Measurements from ENCODE around the gene ATOSA. TPM values are rescaled to one million over a fixed set of nuclear protein-coding genes. Genes with fewer than 3 reads are reported as not detected.

The ATOSA gene
- polyA plus RNA-seq, 1 donor (not counting 4 experiments of a cell fraction or from before 2014, with no cell fraction given) = 19.9 TPM

- Histone ChIP-seq H4K20me1 (ENCODE audit: control insufficient read depth, extremely low read depth, insufficient read depth, low read length) (no peaks in the 10 kb centered on the region), H3K9me3 (ENCODE audit: control insufficient read depth, low read depth, low read length) (no peaks in the 10 kb centered on the region), H2AFZ (ENCODE audit: control insufficient read depth, low read length) (peak overlapping the region; percentile 96), H3K4me2 (ENCODE audit: control insufficient read depth, extremely low read depth, insufficient read depth, low read depth, low read length) (peak overlapping the region; percentile 100), H3K4me3 (ENCODE audit: control insufficient read depth in 2 of 3, extremely low read depth in 1 of 3, insufficient read depth in 2 of 3, low read depth in 1 of 3, low read length in 3 of 3) (peak overlapping the region; percentile 79 to 94 (median 88)), H3K9ac (ENCODE audit: control insufficient read depth, extremely low read depth, insufficient read depth, low read length) (peak overlapping the region; percentile 91), H3K27ac (ENCODE audit: control insufficient read depth, insufficient read depth, low read length) (peak overlapping the region; percentile 79), H3K36me3 (ENCODE audit: control insufficient read depth in 2 of 2, extremely low read depth in 1 of 2, insufficient read depth in 2 of 2, low read length in 2 of 2) (no peaks in the 10 kb centered on the region), H3K9me1 (ENCODE audit: control insufficient read depth, extremely low read depth, insufficient read depth, low read length) (no peaks in the 10 kb centered on the region), H3K27me3 (ENCODE audit: control insufficient read depth, extremely low read depth, insufficient read depth, low read length) (no peaks in the 10 kb centered on the region), H3K79me2 (ENCODE audit: control insufficient read depth, insufficient read depth, low read length) (no peaks in the 10 kb centered on the region), H3K4me1 (ENCODE audit: control insufficient read depth, extremely low read depth, insufficient read depth, low read length) (peaks cover 14% of the 10 kb centered on the region)
- TF ChIP-seq EZH2 (IDR thresholded peaks at IDR 0.05; ENCODE audit: low read length) (no peak), CTCF (optimal IDR thresholded peaks at IDR 0.05 in 1 of 3, IDR thresholded peaks at IDR 0.05 in 1 of 3, conservative IDR thresholded peaks at IDR 0.05 in 1 of 3; ENCODE audit: extremely low read depth in 1 of 3, insufficient read depth in 2 of 3, low read length in 3 of 3) (peak in 2 of 3 experiments; percentile 18 to 69)
- DNase-seq (ENCODE audit: low read depth, low spot score) (no peak), FAIRE-seq (peak; percentile 51)
- dilution Hi-C loops (cut with MboI; ENCODE audit: extremely low pct_ligation_motif_present, low sequenced_read_pairs) = no loop called here
Observed at GRCh38 chr15:52677593-52678467, 1.4 kb downstream of the ATOSA start.

GRCh38 chr15:52674831-52675230 is 4.4 kb downstream of the ATOSA start:
- Histone ChIP-seq H2AFZ (ENCODE audit: control insufficient read depth, low read length) (no peak overlapping the region), H3K9ac (ENCODE audit: control insufficient read depth, extremely low read depth, insufficient read depth, low read length) (no peak overlapping the region), H3K4me2 (ENCODE audit: control insufficient read depth, extremely low read depth, insufficient read depth, low read depth, low read length) (no peak overlapping the region), H4K20me1 (ENCODE audit: control insufficient read depth, extremely low read depth, insufficient read depth, low read length) (no peaks in the 10 kb centered on the region), H3K36me3 (ENCODE audit: control insufficient read depth in 2 of 2, extremely low read depth in 1 of 2, insufficient read depth in 2 of 2, low read length in 2 of 2) (peaks cover 4% of the 10 kb centered on the region in 2 experiments), H3K27me3 (ENCODE audit: control insufficient read depth, extremely low read depth, insufficient read depth, low read length) (no peaks in the 10 kb centered on the region), H3K4me3 (ENCODE audit: control insufficient read depth in 2 of 3, extremely low read depth in 1 of 3, insufficient read depth in 2 of 3, low read depth in 1 of 3, low read length in 3 of 3) (no peak overlapping the region), H3K9me1 (ENCODE audit: control insufficient read depth, extremely low read depth, insufficient read depth, low read length) (no peaks in the 10 kb centered on the region), H3K79me2 (ENCODE audit: control insufficient read depth, insufficient read depth, low read length) (no peaks in the 10 kb centered on the region), H3K27ac (ENCODE audit: control insufficient read depth, insufficient read depth, low read length) (no peak overlapping the region), H3K9me3 (ENCODE audit: control insufficient read depth, low read depth, low read length) (no peaks in the 10 kb centered on the region), H3K4me1 (ENCODE audit: control insufficient read depth, extremely low read depth, insufficient read depth, low read length) (peaks cover 13% of the 10 kb centered on the region)
- no peak for TF ChIP-seq CTCF (optimal IDR thresholded peaks at IDR 0.05 in 1 of 3, IDR thresholded peaks at IDR 0.05 in 1 of 3, conservative IDR thresholded peaks at IDR 0.05 in 1 of 3; ENCODE audit: extremely low read depth in 1 of 3, insufficient read depth in 2 of 3, low read length in 3 of 3)
- TF ChIP-seq EZH2 (IDR thresholded peaks at IDR 0.05; ENCODE audit: low read length) = no peak
- no peak for FAIRE-seq
- dilution Hi-C loops (cut with MboI; ENCODE audit: extremely low pct_ligation_motif_present, low sequenced_read_pairs) = no loop called here
- no peak for DNase-seq (ENCODE audit: low read depth, low spot score)
